SK-N-SH (cell line): ENCODE measurements around the gene NDUFA6.

Experiments used
- FOXJ3 ChIP-seq: sonication (generic); formaldehyde crosslinking; IDR thresholded peaks from 2 replicates; pipeline ENCODE4 v1.5.1; 2020; ENCODE audit warnings: mild to moderate bottlenecking, missing genetic modification reagents
- POLR2AphosphoS5 ChIP-seq: IDR thresholded peaks from 2 replicates; pipeline ENCODE4 v1.6.1; 2012; ENCODE audit warnings: low read depth, low read length
- SIN3A ChIP-seq: IDR thresholded peaks from 2 replicates; pipeline ENCODE4 v1.6.1; 2012; ENCODE audit warnings: low read depth, mild to moderate bottlenecking, low read length, moderate library complexity, borderline replicate concordance
- TAF1 ChIP-seq: IDR thresholded peaks from 2 replicates; pipeline ENCODE4 v1.6.1; 2012; ENCODE audit warnings: low read depth, mild to moderate bottlenecking, low read length, moderate library complexity, borderline replicate concordance
- TF ChIP-seq, protein P1 (sequence below): fragments of 200-600 bp; sonication (generic); IDR thresholded peaks from 2 replicates; pipeline ENCODE4 v1.6.1; 2017; ENCODE audit warnings: antibody characterized with exemption, mild to moderate bottlenecking, moderate library complexity
- TF ChIP-seq, protein P2 (sequence below): IDR thresholded peaks from 2 replicates; pipeline ENCODE4 v1.4.0; 2012; ENCODE audit warnings: low read depth, borderline replicate concordance
- TF ChIP-seq, protein P3 (sequence below): fragments of 150-350 bp; IDR thresholded peaks from 2 replicates; pipeline ENCODE4 v1.6.1; 2017; ENCODE audit warnings: antibody characterized with exemption, low read length, low read depth, borderline replicate concordance

DNA sequence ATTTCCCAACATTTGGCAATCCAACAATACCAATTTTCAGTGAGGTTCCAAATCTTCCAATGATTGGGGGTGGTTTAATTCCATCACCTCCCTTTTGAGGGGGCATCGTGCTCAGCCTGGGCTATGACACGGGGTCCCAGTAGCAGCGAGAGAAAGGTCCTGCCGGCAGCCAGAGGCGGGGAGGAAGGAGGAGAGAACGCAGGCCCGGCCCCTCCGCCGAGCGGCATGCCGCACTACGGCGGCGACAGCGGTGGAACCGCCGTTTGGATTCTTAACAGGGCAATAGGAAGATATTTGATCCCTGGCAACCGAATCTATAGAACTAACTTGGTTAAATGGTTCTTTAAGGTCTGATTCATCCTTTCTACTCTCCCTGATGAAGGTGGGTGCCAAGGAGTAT is 18.3 kb upstream of the NDUFA6 start:
- TF ChIP-seq, protein P1, sequence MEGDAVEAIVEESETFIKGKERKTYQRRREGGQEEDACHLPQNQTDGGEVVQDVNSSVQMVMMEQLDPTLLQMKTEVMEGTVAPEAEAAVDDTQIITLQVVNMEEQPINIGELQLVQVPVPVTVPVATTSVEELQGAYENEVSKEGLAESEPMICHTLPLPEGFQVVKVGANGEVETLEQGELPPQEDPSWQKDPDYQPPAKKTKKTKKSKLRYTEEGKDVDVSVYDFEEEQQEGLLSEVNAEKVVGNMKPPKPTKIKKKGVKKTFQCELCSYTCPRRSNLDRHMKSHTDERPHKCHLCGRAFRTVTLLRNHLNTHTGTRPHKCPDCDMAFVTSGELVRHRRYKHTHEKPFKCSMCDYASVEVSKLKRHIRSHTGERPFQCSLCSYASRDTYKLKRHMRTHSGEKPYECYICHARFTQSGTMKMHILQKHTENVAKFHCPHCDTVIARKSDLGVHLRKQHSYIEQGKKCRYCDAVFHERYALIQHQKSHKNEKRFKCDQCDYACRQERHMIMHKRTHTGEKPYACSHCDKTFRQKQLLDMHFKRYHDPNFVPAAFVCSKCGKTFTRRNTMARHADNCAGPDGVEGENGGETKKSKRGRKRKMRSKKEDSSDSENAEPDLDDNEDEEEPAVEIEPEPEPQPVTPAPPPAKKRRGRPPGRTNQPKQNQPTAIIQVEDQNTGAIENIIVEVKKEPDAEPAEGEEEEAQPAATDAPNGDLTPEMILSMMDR: no peak
- TF ChIP-seq, protein P2, sequence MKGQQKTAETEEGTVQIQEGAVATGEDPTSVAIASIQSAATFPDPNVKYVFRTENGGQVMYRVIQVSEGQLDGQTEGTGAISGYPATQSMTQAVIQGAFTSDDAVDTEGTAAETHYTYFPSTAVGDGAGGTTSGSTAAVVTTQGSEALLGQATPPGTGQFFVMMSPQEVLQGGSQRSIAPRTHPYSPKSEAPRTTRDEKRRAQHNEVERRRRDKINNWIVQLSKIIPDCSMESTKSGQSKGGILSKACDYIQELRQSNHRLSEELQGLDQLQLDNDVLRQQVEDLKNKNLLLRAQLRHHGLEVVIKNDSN: no peak
- TF ChIP-seq SIN3A (no peak), POLR2AphosphoS5 (no peak), FOXJ3 (no peak), TAF1 (no peak)
- TF ChIP-seq, protein P3, sequence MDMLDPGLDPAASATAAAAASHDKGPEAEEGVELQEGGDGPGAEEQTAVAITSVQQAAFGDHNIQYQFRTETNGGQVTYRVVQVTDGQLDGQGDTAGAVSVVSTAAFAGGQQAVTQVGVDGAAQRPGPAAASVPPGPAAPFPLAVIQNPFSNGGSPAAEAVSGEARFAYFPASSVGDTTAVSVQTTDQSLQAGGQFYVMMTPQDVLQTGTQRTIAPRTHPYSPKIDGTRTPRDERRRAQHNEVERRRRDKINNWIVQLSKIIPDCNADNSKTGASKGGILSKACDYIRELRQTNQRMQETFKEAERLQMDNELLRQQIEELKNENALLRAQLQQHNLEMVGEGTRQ: no peak
